Endometrial microvascular endothelial cells (primary cell): ENCODE data around the gene HTRA3. TPM values are rescaled to one million over a fixed set of nuclear protein-coding genes. Genes with fewer than 3 reads are reported as not detected.

Experiments used
- in situ Hi-C: cut with HindIII; loops from 2 replicates; pipeline ENCODE4 v1.10.0; 2017; ENCODE audit warnings: low sequenced_read_pairs, low pct_unique_long_range_greater_than_20kb; ENCODE audit errors: inconsistent ontology term
- total RNA-seq: library from RNA; depleted of rRNA; stranded (reverse); fragments of >200 nt; gene quantifications from one replicate; pipeline ENCODE4 v1.2.3, GENCODE V29; 2015; ENCODE audit errors: inconsistent ontology term

Gene HTRA3
- total RNA-seq, 1 donor from 2014 or later = 1.3 TPM

DNA sequence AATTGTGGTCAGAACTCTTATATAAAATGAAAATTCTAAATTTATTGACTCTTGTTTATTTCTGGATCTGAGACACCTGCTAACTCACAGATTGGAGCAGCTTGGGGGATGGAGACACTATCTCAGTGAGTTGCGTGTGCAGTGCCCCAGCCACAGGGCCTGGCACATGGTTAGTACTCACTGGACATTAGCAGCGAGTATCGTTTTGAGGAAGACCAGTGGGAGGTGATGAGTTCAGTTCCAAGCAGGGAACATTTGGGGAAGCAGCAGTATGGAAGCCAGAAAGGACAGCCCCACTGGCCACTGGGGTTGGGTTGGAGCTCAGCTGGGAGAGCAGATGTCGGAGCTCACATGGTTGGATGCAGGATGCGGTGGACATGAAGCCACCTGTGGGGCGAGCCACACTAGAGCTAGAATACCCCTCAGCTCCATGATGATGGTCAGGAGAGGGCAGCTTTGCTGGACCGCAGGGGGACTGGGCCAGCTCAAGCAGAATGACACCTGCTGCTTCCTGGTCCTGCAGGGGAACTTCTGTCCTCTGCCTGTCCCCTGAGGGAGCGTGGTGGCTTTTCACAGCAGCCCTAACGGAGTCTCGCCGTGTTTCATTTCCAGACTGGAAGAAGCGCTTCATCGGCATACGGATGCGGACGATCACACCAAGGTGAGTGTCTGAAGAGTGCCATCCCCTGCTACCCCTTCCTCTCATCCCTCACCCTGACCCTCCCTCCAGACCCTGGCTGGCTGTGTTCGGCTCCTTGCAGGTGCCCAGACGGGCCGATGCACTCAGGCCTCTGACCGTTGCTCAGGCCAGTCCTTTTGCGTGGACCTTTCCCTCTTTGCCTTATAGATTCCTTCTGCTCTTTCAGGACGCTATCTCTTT is 32.5 kb downstream of the HTRA3 start:
- in situ Hi-C loops = no loop called here

DNA sequence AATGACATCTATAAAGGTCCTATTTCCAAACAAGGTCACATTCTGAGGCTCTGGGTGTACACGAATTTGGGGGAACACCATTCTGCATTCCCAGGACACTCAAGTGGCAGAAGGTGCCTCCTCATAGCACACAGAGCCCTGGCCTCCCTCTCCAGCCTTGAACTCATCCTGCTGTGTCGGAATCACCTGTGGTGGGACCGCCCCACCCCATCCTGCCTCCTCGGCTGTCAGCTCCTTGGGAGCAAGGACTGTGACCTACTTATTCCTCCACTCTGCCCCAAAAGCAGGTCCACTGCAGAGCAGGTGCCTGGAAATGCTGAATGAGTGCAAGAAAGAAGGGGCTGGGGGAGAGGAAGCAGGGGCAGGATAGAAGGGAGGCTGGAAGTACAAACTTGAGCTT is 33.5 kb downstream of the HTRA3 start:
- in situ Hi-C loops = no loop called here

DNA sequence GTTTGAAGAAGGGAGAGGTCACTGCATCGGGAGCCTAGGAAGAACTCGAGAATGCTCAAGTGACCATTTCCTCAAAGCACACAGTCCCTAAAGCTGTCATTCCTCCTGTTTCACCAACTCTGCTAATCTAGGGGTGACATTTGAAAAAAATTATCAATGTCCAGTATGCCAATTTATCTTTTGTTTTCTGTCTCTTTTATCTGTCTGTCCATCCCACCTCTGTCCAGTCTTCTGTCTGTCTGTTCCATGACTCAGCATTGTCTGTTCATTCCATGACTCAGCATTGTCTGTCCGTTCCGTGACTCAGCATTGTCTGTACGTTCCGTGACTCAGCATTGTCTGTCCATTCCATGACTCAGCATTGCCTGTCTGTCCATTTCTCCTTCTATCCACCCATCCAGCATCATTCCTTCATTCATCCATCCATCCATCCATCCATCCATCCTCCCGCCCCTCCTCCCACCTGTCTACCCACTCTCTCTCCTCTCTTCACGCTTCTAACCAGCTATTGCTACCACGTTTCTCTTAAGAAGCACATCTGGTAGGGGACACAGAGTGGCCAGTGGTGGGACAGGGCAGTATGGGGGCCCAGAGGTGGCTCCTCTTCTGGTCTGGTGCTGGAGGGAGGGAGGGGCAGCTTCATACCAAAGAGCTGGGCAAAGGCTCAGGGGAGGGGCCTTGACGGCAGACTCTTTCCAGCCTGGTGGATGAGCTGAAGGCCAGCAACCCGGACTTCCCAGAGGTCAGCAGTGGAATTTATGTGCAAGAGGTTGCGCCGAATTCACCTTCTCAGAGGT is 34.1 kb downstream of the HTRA3 start:
- in situ Hi-C loops = no loop called here

DNA sequence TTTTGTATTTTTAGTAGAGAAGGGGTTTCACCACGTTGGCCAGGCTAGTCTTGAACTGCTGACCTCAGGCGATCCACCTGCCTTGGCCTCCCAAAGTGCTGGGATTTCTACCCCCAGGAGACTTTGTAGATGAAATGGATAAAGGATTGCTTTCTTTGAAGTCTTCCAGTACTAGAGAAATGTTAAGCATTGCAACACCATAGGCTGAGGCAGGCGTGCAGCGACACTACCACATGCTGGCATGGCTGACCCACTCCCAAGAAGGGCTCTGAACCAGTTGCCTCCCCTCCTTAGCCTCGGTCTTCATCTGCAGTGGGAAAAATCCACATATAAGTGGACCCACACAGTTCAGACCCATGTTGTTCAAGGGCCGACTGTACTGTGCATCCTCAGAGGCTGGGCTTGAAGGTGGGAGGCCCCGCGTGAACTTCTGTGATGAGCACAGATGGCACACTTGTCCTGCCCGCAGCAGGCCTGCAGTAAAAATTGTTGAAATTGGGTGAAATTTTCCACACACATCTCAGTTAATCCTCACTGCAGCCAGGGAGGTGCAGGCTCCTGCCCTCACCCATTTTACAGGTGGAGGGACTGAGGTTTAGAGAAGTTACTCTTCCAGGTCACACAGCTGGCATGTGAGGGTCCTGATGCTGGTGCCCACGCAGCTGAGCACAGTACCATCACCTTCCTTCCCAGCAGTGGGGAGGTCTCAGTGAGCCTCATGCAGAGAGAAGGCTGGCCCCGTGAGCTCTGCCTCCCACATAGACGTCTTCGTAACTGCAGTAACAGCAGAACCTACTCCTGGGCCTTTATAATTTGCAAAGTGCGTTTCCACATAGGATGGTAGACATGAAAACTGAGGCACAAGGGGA is 35.5 kb downstream of the HTRA3 start:
- in situ Hi-C loops = no loop called here

DNA sequence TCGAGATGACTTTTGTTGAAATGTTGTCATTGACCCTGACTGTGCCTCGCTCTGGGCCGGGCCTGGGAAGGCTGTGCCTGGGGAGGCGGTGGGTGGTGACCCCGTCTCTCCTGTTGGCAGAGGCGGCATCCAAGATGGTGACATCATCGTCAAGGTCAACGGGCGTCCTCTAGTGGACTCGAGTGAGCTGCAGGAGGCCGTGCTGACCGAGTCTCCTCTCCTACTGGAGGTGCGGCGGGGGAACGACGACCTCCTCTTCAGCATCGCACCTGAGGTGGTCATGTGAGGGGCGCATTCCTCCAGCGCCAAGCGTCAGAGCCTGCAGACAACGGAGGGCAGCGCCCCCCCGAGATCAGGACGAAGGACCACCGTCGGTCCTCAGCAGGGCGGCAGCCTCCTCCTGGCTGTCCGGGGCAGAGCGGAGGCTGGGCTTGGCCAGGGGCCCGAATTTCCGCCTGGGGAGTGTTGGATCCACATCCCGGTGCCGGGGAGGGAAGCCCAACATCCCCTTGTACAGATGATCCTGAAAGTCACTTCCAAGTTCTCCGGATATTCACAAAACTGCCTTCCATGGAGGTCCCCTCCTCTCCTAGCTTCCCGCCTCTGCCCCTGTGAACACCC is 36.4 kb downstream of the HTRA3 start:
- in situ Hi-C loops = no loop called here

DNA sequence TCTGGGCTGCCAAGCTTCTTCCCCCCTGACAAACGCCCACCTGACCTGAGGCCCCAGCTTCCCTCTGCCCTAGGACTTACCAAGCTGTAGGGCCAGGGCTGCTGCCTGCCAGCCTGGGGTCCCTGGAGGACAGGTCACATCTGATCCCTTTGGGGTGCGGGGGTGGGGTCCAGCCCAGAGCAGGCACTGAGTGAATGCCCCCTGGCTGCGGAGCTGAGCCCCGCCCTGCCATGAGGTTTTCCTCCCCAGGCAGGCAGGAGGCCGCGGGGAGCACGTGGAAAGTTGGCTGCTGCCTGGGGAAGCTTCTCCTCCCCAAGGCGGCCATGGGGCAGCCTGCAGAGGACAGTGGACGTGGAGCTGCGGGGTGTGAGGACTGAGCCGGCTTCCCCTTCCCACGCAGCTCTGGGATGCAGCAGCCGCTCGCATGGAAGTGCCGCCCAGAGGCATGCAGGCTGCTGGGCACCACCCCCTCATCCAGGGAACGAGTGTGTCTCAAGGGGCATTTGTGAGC is 37.0 kb downstream of the HTRA3 start:
- in situ Hi-C loops = no loop called here

DNA sequence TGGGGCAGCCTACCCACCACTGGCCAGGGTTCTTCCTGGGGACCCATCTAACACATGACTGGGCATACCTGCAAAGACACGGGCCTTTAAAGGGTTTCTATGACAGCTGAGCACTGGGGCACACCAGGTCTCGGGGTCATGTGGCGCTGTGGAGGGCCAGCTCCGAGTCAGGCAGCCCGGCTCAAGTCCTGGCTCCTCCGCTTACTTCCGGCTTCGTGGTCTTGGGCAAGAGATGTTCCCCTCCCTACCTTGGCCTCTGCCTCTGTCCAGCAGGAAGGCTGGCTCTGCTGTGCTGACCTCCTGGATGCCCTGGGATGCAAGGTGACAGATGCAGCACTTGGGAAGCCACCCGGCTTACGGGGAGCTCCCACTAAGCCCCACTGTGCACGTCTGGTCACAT is 37.6 kb downstream of the HTRA3 start:
- in situ Hi-C loops = no loop called here

DNA sequence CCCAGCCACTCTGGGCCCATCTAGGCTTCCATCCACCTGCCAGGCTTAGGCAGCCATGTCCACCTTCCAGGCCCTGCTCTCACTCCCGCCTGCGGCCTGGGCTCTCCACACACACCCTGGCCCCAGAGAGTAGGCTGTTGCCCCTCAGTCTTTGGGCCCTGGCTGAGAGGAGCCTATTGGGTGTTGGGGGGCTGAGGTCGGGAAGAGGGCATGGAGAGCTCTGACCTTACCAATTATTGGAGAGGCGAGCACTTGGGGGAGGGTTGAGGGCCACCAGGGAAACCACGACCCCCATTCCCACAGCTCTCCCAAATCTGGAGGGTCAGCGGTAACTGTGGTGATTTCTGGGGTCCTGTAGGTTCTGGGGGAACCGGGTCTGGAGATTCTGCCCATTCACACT is 38.2 kb downstream of the HTRA3 start:
- in situ Hi-C loops = no loop called here

DNA sequence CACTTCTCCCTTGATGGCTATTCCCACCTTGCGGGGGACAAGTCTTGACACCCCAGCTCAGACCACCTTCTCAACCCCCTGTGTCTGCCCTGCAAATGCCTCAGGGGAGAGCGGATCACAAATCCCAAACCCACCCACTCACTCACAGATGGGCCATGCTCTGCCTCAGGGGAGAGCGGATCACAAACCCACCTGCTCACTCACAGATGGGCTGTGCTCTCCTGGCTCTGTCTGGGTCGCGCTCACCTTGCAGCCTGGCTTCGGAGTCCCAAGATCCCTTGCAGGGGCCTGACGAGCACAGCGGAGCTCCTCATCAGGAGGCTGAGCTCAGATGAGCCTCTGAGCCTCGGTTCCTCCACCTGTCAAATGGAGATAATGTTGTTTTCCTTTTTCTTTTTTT is 38.6 kb downstream of the HTRA3 start:
- in situ Hi-C loops = no loop called here

DNA sequence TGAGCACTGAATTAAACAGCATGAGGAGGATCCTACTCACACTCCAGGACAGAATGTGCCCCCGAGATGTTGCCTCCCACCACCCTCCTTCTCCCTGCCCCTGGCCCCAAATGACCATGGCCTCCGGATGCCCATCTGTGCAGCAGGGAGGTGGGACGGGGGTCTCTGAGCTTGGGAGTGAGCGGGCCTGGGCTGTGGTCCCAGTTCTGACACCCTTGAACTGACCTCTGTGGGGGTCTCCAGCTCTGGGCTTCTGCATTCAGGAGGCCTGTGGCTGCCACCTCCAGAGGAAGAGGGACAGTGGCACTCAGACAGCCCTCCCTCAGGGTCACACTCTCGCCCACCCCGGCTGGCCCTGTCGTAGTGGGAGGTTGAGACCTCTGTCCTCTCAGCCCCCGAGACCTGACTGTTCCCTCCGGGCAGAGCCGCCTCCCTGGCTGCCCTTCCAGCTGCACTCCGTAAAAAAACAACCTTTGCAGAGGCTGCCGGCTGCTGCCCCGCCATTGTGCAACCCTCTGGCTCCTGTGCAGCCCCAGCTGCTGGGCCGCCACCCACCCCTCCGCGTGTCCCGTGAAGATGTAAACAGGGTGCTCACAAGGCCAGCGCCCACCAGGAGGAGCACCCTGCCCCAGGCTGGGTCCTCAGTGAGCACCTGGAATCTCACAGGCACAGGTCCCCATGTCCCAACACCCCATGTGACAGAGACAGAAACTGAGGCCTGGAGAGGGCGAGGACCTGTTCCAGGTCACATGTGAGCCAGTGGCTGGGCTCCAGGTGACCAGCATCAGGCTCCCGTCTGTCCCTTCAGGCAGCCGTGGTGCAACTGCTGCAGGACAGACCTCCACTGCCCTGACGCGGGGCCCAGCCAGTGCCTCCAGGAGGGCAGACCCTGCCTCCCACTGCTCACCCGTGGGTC is 39.6 kb downstream of the HTRA3 start:
- in situ Hi-C loops = no loop called here

DNA sequence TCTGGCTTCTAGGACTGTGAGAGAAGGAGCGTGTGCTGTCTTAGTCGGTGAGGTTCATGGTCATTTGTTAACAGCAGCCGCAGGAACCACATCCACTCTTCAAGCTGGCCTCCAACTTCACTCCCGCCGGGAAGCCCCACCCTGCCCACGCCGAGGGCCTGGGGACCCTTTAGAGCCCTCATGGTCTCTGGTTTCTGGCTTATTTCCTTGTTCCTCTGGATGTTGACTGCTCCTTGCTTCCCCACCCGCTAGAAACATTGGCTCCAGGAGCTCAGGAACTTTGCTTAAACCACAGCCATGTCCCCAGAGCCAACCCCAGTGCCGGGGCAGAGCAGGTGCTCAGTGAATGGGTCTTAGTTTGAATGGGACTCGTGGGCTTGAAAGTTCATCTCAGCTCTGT is 40.8 kb downstream of the HTRA3 start:
- in situ Hi-C loops = no loop called here

DNA sequence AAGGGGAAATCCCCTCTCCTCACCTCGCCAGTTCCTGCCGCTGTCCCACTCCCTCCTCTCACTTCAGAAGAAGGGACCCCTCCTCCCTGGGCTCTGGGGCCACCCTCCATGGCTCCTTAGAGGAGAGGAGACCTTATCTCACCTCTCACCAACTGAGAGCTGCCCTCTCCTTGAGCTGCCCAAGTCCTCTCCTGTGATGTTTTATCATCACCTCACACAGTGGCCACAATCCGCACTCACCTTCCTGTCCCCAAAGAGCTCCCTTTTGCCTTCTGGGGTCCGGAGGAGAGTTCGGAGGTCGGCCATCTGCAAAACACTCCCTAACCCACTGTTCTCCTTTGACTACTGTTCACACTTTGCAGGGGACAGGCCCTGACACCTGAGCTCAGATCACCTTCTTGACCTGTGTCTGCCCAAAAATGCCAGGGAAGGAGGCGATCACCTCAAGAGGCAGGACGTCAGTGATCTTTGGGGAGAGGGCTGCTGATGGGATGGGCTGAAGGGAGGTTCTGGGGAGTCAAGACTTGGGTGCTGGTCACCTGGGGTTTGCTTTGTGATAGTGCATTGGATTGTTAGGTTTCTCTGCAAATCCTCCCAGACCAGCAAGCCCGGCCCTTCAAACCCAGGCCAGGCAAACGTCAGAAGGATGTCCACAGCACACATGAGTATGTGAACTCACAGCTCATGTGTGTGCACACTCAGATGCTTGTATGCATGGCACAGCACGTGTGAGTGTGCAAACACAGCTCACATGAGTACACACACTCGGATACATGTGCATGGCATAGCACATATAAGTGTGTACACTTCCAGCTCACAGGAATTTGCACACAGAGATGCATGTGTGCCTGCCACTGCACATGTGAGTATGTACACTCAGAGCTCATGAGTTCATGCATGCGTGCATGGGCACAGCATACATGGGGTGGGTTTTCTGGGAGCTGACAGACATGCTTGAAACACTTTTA is 41.8 kb downstream of the HTRA3 start:
- in situ Hi-C loops = no loop called here

DNA sequence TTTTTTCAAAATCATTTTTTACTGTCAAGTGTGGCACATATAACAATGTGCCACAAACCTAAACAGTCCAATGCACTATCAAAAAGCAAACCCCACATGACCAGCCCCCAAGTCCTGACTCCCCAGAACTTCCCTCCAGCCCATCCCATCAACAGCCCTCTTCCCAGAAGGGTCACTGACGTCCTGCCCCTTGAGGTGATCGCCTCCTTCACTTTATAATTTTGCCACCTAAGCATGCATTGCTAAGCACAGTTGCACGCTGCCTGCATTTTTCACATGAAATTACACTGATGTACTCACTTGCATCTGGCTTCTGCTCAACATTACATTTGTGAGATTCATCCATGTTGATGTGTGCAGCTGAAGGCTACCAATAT is 42.5 kb downstream of the HTRA3 start:
- in situ Hi-C loops = no loop called here

DNA sequence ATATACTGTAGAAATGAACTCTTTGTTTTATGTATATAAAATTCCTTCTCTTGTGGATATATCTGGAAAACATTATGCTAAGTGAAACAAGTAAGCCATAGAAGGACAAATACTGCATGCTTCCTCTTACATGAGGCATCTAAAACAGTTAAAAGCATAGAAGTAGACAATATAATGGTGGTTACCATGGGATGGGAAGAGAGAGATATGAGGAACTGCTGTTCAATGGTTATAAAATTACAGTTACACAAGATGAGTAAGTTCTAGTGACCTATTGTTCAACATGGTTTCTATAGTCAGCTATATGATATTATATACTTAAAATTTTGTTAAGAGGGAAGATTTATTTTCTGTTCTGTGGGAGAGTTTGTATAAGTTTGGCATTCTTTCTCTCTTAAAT is 43.4 kb downstream of the HTRA3 start:
- in situ Hi-C loops = no loop called here

DNA sequence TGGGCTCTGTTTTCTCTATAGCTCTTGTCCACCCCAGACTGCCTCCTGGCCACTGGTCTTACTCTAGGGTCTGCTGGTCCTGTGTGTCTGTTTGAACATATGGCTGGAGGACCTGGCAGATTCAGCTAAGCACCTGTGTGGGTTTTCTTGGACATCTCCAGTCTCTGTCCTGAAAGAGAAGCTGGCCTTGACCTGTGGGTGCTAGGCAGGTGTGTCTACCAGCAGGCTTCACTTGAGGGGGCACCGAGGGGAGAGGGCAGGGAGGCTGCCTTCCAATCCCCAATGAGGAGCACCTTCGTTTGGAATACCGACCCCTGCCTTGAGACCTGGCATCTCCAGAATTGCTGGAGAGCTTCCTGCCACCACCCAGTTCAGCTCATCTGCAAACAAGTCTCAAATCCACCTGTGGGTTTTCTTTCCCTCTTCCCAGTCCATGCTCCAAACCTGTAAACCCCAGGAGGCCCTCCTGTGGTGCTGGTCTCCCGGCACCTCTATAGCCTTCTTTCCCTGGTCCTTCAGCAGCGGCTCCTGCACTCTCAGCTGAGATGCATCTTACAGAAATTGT is 45.2 kb downstream of the HTRA3 start:
- in situ Hi-C loops = no loop called here

DNA sequence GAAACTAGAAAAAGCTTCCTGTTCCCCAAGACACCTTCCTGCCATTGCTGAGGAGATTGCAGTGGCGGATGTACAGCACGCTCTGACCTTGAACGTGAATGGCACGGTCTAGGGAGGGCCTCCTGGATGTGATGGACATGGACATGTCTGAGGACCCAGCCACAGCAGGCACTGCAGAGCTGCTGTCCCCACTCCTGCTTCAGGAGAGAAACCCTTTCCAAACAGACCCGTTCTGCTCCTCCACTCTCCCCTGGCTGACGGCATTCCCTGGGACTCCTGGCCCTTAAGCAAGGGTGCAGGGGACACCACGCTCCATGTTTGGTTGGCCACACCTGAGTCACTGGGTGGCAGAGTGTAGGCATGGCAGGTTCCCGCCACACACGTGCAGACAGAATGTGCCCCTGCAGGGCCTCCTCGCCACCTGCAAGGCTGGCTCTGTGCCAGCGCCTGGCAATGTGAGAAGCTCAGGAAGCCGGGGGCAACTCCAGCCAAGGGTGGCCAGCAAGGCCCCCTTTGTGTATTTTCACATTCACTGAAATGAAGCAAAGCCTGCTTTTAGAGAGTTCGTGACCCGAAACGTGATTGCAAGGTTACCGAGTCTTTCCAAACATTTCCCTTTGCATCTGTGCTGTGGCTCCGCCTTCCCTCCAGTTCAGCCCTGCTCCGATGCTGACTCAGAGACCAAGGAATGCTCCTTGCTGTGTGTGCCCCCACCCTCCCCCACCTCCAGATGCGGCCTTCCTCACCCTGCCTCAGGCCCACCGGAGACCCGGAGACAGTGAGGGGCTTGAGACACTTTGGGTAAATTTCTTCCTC is 46.1 kb downstream of the HTRA3 start:
- in situ Hi-C loops = no loop called here
